Measurements from ENCODE around the gene KBTBD7. TPM values are rescaled to one million over a fixed set of nuclear protein-coding genes. Genes with fewer than 3 reads are reported as not detected.

The KBTBD7 gene
- total and polyA plus RNA-seq, 2 donors from 2014 or later = 4.3 to 8.4 TPM

DNA sequence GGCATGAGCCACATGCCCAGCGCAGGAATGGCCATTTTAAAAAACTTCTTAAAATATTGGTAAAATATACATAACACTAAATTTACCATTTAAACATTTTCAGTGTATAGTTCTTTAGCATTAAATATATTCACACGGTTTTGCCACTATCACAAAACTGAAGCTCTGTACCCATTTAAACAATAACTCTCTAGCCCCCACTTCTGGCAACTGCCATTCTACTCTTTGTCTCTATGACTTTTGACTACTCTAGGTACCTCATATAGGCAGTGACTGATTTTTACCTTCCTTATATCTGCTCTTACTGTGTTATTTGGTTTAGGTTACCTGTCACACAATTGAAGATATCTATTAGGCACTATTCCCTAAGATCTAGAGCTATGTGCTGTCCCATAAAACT lies 2.3 kb upstream of the KBTBD7 start:
- Histone ChIP-seq H3K36me3 (ENCODE audit: control insufficient read depth in 2 of 3, insufficient read depth in 3 of 3, low read length in 3 of 3) (peaks cover 0 to 2% (median 0%) of the 10 kb centered on the region in 3 donors), H3K9me3 (ENCODE audit: control insufficient read depth in 2 of 3, insufficient read depth in 1 of 3, low read length in 3 of 3) (no peaks in the 10 kb centered on the region), H3K9ac (ENCODE audit: low read length in 3 of 3) (no peak overlapping the region), H3K27me3 (ENCODE audit: control insufficient read depth, insufficient read depth, low read length) (no peaks in the 10 kb centered on the region), H3K27ac (ENCODE audit: low read depth in 2 of 2, low read length in 2 of 2) (no peak overlapping the region), H3K4me1 (ENCODE audit: control insufficient read depth in 2 of 3, insufficient read depth in 2 of 3, low read depth in 1 of 3, low read length in 3 of 3) (peaks cover 0 to 16% (median 14%) of the 10 kb centered on the region in 3 donors), H3K4me3 (ENCODE audit: low read length in 3 of 3) (no peak overlapping the region)
- DNase-seq (no peak), FAIRE-seq (no peak)
- TF ChIP-seq, protein P1, sequence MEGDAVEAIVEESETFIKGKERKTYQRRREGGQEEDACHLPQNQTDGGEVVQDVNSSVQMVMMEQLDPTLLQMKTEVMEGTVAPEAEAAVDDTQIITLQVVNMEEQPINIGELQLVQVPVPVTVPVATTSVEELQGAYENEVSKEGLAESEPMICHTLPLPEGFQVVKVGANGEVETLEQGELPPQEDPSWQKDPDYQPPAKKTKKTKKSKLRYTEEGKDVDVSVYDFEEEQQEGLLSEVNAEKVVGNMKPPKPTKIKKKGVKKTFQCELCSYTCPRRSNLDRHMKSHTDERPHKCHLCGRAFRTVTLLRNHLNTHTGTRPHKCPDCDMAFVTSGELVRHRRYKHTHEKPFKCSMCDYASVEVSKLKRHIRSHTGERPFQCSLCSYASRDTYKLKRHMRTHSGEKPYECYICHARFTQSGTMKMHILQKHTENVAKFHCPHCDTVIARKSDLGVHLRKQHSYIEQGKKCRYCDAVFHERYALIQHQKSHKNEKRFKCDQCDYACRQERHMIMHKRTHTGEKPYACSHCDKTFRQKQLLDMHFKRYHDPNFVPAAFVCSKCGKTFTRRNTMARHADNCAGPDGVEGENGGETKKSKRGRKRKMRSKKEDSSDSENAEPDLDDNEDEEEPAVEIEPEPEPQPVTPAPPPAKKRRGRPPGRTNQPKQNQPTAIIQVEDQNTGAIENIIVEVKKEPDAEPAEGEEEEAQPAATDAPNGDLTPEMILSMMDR (IDR thresholded peaks at IDR 0.05; ENCODE audit: borderline replicate concordance, extremely low read depth, insufficient read depth) = no peak
- intact Hi-C loops (cut with DNase I) = no loop called here

- H3K9ac ChIP-seq (ENCODE audit: low read length in 3 of 3) = no peak overlapping the region
- TF ChIP-seq, protein P1 (IDR thresholded peaks at IDR 0.05; ENCODE audit: borderline replicate concordance, extremely low read depth, insufficient read depth) = no peak
- intact Hi-C loops (cut with DNase I) = no loop called here
- H3K27ac ChIP-seq (ENCODE audit: low read depth in 2 of 2, low read length in 2 of 2) = no peak overlapping the region
- H3K9me3 ChIP-seq (ENCODE audit: control insufficient read depth in 2 of 3, insufficient read depth in 1 of 3, low read length in 3 of 3) = no peaks in the 10 kb centered on the region
- H3K36me3 ChIP-seq (ENCODE audit: control insufficient read depth in 2 of 3, insufficient read depth in 3 of 3, low read length in 3 of 3) = peaks cover 0 to 2% (median 0%) of the 10 kb centered on the region in 3 donors
- no peak for FAIRE-seq
- no peak overlapping the region for H3K4me3 ChIP-seq (ENCODE audit: low read length in 3 of 3)
- peaks cover 0 to 16% (median 14%) of the 10 kb centered on the region in 3 donors for H3K4me1 ChIP-seq (ENCODE audit: control insufficient read depth in 2 of 3, insufficient read depth in 2 of 3, low read depth in 1 of 3, low read length in 3 of 3)
- no peaks in the 10 kb centered on the region for H3K27me3 ChIP-seq (ENCODE audit: control insufficient read depth, insufficient read depth, low read length)
- DNase-seq = no peak
Measured at GRCh38 chr13:41196011-41196410, 1.6 kb upstream of the KBTBD7 start.

GRCh38 chr13:41193469-41193868 lies 900 bp downstream of the KBTBD7 start:
- no peaks in the 10 kb centered on the region for H3K27me3 ChIP-seq (ENCODE audit: control insufficient read depth, insufficient read depth, low read length)
- DNase-seq (peak in 1 of 5 donors; percentile 41), FAIRE-seq (no peak)
- H3K4me1 ChIP-seq (ENCODE audit: control insufficient read depth in 2 of 3, insufficient read depth in 2 of 3, low read depth in 1 of 3, low read length in 3 of 3) = peaks cover 0 to 16% (median 14%) of the 10 kb centered on the region in 3 donors
- peak overlapping the region; percentile 78 to 90 (median 86) for H3K4me3 ChIP-seq (ENCODE audit: low read length in 3 of 3)
- H3K27ac ChIP-seq (ENCODE audit: low read depth in 2 of 2, low read length in 2 of 2) = no peak overlapping the region
- peak overlapping the region in 1 of 3 donors; percentile 60 for H3K9ac ChIP-seq (ENCODE audit: low read length in 3 of 3)
- TF ChIP-seq, protein P1 (IDR thresholded peaks at IDR 0.05; ENCODE audit: borderline replicate concordance, extremely low read depth, insufficient read depth) = no peak
- intact Hi-C loops (cut with DNase I) = no loop called here
- peaks cover 0 to 2% (median 0%) of the 10 kb centered on the region in 3 donors for H3K36me3 ChIP-seq (ENCODE audit: control insufficient read depth in 2 of 3, insufficient read depth in 3 of 3, low read length in 3 of 3)
- no peaks in the 10 kb centered on the region for H3K9me3 ChIP-seq (ENCODE audit: control insufficient read depth in 2 of 3, insufficient read depth in 1 of 3, low read length in 3 of 3)

DNA sequence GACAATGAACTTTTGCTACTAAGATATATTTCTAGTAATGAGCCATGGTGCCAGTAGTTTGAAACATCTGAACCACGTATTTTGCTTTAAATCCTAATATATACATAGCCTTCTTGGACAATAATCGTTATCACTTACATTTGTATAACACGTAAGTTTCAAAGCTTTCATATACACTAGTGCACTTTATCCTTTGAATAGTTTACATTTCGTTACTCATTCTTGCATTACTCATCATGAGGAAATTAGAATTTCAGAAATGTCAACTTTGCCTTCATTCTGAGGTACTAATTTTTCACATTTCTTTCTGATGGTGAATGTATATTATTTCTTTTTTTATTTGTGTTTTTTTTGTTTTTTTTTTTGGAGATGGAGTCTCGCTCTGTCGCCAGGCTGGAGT lies 5.8 kb downstream of the KBTBD7 start:
- H3K9ac ChIP-seq (ENCODE audit: low read length in 3 of 3) = no peak overlapping the region
- no peaks in the 10 kb centered on the region for H3K9me3 ChIP-seq (ENCODE audit: control insufficient read depth in 2 of 3, insufficient read depth in 1 of 3, low read length in 3 of 3)
- H3K27ac ChIP-seq (ENCODE audit: low read depth in 2 of 2, low read length in 2 of 2) = no peak overlapping the region
- H3K4me1 ChIP-seq (ENCODE audit: control insufficient read depth in 2 of 3, insufficient read depth in 2 of 3, low read depth in 1 of 3, low read length in 3 of 3) = peaks cover 0 to 14% (median 14%) of the 10 kb centered on the region in 3 donors
- H3K4me3 ChIP-seq (ENCODE audit: low read length in 3 of 3) = no peak overlapping the region
- FAIRE-seq = no peak
- intact Hi-C loops (cut with DNase I) = no loop called here
- H3K36me3 ChIP-seq (ENCODE audit: control insufficient read depth in 2 of 3, insufficient read depth in 3 of 3, low read length in 3 of 3) = peaks cover 0 to 2% (median 0%) of the 10 kb centered on the region in 3 donors
- DNase-seq = no peak
- TF ChIP-seq, protein P1 (IDR thresholded peaks at IDR 0.05; ENCODE audit: borderline replicate concordance, extremely low read depth, insufficient read depth) = no peak
- no peaks in the 10 kb centered on the region for H3K27me3 ChIP-seq (ENCODE audit: control insufficient read depth, insufficient read depth, low read length)

All from kidney (tissue), 14 donors.